K562 (cell line): Measurements from ENCODE around the gene CEBPA. TPM values are rescaled to one million over a fixed set of nuclear protein-coding genes. Genes with fewer than 3 reads are reported as not detected.

Experiments used
- ATAC-seq: fragments of 200-7000 bp; cut with Tn5 transposase; 3 replicates; pipeline ENCODE4 v1.9.1; 2020; ENCODE audit warnings: moderate library complexity
- BruUV-seq: library from RNA; stranded (reverse); fragments of 400-500 nt; replicated peaks from 2 replicates; lab custom pipeline; 2021; lab: Mats Ljungman, UMichigan
- CTCF ChIA-PET: fragments of 300-600 bp; formaldehyde crosslinking; extraction: SDS; loops from one replicate; lab custom pipeline; 2021; ENCODE audit warnings: low intra/inter-chr PET ratio; lab: Yijun Ruan, JAX
- POLR2A ChIA-PET: fragments of 300-600, 350-650 bp; sonication (Branson Sonifier 250); formaldehyde crosslinking; extraction: SDS; loops from one replicate; lab custom pipeline; 2021; ENCODE audit warnings: antibody characterized with exemption, inconsistent platforms; lab: Yijun Ruan, JAX
- DNase-seq, 4 experiments: peaks; one replicate each; pipeline versions ENCODE4 v3.0.0 to v3.0.0-alpha.2; 2011 to 2018; ENCODE audit warnings: low spot score in 3 of 4, mixed read lengths in 3 of 4; ENCODE audit errors: extremely low read depth in 1 of 4
- FAIRE-seq: peaks from 2 replicates; lab custom pipeline; 2011; peaks lifted over from hg19 to GRCh38; lab: Jason Lieb, UNC
- H2AFZ ChIP-seq: 2 replicates; pipeline ENCODE4 v1.6.0; 2011; ENCODE audit warnings: low read depth, low read length, control low read depth, inconsistent platforms
- H3K27ac ChIP-seq: fragments of 200-600 bp; 3 replicates; pipeline ENCODE4 v1.8.0; 2011; ENCODE audit warnings: low read depth, mild to moderate bottlenecking, control low read depth, inconsistent platforms, low read length, moderate library complexity, mixed read lengths; ENCODE audit errors: extremely low read depth
- H3K27me3 ChIP-seq, 2 experiments: fragments of 300-600 bp in 1 of 2; 2 replicates in 1 of 2; 3 replicates in 1 of 2; pipeline versions ENCODE4 v1.6.0 to v1.8.0; 2011; ENCODE audit warnings: inconsistent platforms in 2 of 2, low read length in 2 of 2, mild to moderate bottlenecking in 1 of 2, mixed read lengths in 1 of 2, moderate library complexity in 1 of 2; ENCODE audit not compliant: control insufficient read depth in 2 of 2, insufficient read depth in 2 of 2
- H3K36me3 ChIP-seq: fragments of 300-600 bp; 3 replicates; pipeline ENCODE4 v1.8.0; 2011; ENCODE audit warnings: mild to moderate bottlenecking, low read length, inconsistent platforms; ENCODE audit not compliant: control insufficient read depth, insufficient read depth
- H3K4me1 ChIP-seq, 2 experiments: fragments of 200-600 bp in 1 of 2; replicated peaks in 1 of 2; 2 replicates in 1 of 2; 3 replicates in 1 of 2; pipeline versions ENCODE4 v1.5.1 to v1.8.0; 2011; ENCODE audit warnings: inconsistent platforms in 2 of 2, low read length in 2 of 2, mild to moderate bottlenecking in 1 of 2, mixed read lengths in 1 of 2, moderate library complexity in 1 of 2; ENCODE audit not compliant: control insufficient read depth in 2 of 2, insufficient read depth in 2 of 2
- H3K4me2 ChIP-seq: 2 replicates; pipeline ENCODE4 v1.6.1; 2011; ENCODE audit warnings: low read length, control low read depth, inconsistent platforms, mixed read lengths; ENCODE audit not compliant: insufficient read depth
- H3K4me3 ChIP-seq: fragments of 200-600 bp; sonication (generic), shearing (Covaris generic); 2 replicates; pipeline ENCODE4 v1.5.1; 2016; ENCODE audit warnings: control low read depth, inconsistent platforms
- H3K79me2 ChIP-seq: fragments of 200-600 bp; 3 replicates; pipeline ENCODE4 v1.8.0; 2011; ENCODE audit warnings: low read length, inconsistent platforms; ENCODE audit not compliant: control insufficient read depth, insufficient read depth
- H3K9ac ChIP-seq, 2 experiments: 2 replicates each; pipeline versions ENCODE4 v1.6.0 to v1.6.1; 2011; ENCODE audit warnings: low read depth in 2 of 2, low read length in 2 of 2, control low read depth in 1 of 2, inconsistent platforms in 1 of 2, mild to moderate bottlenecking in 1 of 2, mixed read lengths in 1 of 2; ENCODE audit not compliant: insufficient read depth in 1 of 2
- H3K9me1 ChIP-seq: one replicate; pipeline ENCODE4 v1.6.0; 2011; ENCODE audit warnings: inconsistent platforms, mild to moderate bottlenecking, low read length, moderate library complexity; ENCODE audit not compliant: control insufficient read depth, insufficient read depth
- H3K9me3 ChIP-seq: replicated peaks from 2 replicates; pipeline ENCODE4 v1.5.1; 2011; ENCODE audit warnings: low read depth, low read length, inconsistent platforms; ENCODE audit not compliant: control insufficient read depth, insufficient read depth
- H4K20me1 ChIP-seq: replicated peaks from 2 replicates; pipeline ENCODE4 v1.6.1; 2011; ENCODE audit warnings: low read length, inconsistent platforms, mixed read lengths; ENCODE audit not compliant: control insufficient read depth, insufficient read depth
- PHF21A ChIP-seq: fragments of 450-650 bp; IDR thresholded peaks from 2 replicates; pipeline ENCODE4 v1.6.1; 2017; ENCODE audit warnings: low read depth, borderline replicate concordance
- RFX1 ChIP-seq: fragments of 450-650 bp; IDR thresholded peaks from 2 replicates; pipeline ENCODE4 v1.6.1; 2016; ENCODE audit warnings: mild to moderate bottlenecking, moderate library complexity
- XRCC5 ChIP-seq: fragments of 200-400 bp; formaldehyde crosslinking; IDR thresholded peaks from 2 replicates; pipeline ENCODE4 v1.6.1; 2017; ENCODE audit warnings: low read depth, mild to moderate bottlenecking, low read length
- ZC3H8 ChIP-seq: fragments of 450-650 bp; IDR thresholded peaks from 2 replicates; pipeline ENCODE4 v1.6.1; 2017
- ZNF121 ChIP-seq: sonication (generic); formaldehyde crosslinking; conservative IDR thresholded peaks from 2 replicates; pipeline ENCODE4 v1.8.0; 2022; ENCODE audit warnings: missing genetic modification reagents
- ZNF512 ChIP-seq: IDR thresholded peaks from 2 replicates; pipeline ENCODE4 v1.6.1; 2016; ENCODE audit warnings: missing genetic modification characterization, missing compliant biosample characterization
- WGBS: fragments of 100-300 bp; shearing (Covaris generic); methylation state at CpG from one replicate; pipeline ENCODE4 v1.1.6; 2016; ENCODE audit warnings: low coverage, mixed read lengths; ENCODE audit not compliant: insufficient coverage; ENCODE audit errors: missing lambda C conversion rate; 5-methylcytosine and 5-hydroxymethylcytosine counted together
- in situ Hi-C: fragments of 300-500 bp; cut with MboI; formaldehyde crosslinking; loops from 4 replicates; pipeline ENCODE4 v1.15.0; 2018; ENCODE audit warnings: inconsistent platforms, mixed read lengths
- intact Hi-C: fragments of 100-400 bp; cut with micrococcal nuclease; formaldehyde crosslinking; loops from 2 replicates; pipeline ENCODE4 v1.14.2; 2022
- polyA plus RNA-seq, 8 experiments: library from polyadenylated mRNA; depleted of rRNA in 4 of 8; stranded (reverse) in 5 of 8; unstranded in 3 of 8; fragments of >200 nt; fragmentation: Nextera tagmentation in 2 of 8; fragmentation: Illumina TruSeq in 1 of 8; extraction: Ambion mirVana in 2 of 8; extraction: Trizol in 1 of 8; gene quantifications; 2 replicates each; pipeline versions ENCODE4 v1.2.1 to v1.2.3, GENCODE V29; 2011 to 2014; ENCODE audit warnings: inconsistent platforms in 1 of 8, missing spikeins in 1 of 8
- total RNA-seq, 7 experiments: library from RNA; depleted of rRNA in 6 of 7; stranded (reverse); fragments of >200 nt in 6 of 7; fragmentation: Illumina TruSeq in 2 of 7; extraction: Trizol in 2 of 7; gene quantifications; 2 replicates each; pipeline versions ENCODE4 v1.2.1 to v1.2.3, GENCODE V29; 2011 to 2021; ENCODE audit warnings: low replicate concordance in 1 of 7

Gene CEBPA
- total and polyA plus RNA-seq, 9 of the 15 experiments (the other 6 are each of a cell fraction or from before 2014, with no cell fraction given) = 0.03 to 0.59 (median 0.15) TPM; not detected in 2

GRCh38 chr19:33306853-33307792 is 4.8 kb upstream of the CEBPA start:
- Histone ChIP-seq H3K4me1 (peaks cover 6 to 23% of the 10 kb centered on the region in 2 experiments; a peak in 3 of 5 replicates), H2AFZ (no peak overlapping the region), H3K9me3 (no peaks in the 10 kb centered on the region), H3K27me3 (peaks cover 4 to 46% of the 10 kb centered on the region in 2 experiments; a peak in 4 of 5 replicates), H3K27ac (no peak overlapping the region), H3K9ac (no peak overlapping the region), H3K79me2 (no peaks in the 10 kb centered on the region), H3K9me1 (no peaks in the 10 kb centered on the region), H3K4me2 (no peak overlapping the region), H4K20me1 (peaks cover 19% of the 10 kb centered on the region), H3K36me3 (no peaks in the 10 kb centered on the region), H3K4me3 (no peak overlapping the region)
- ATAC-seq (no peak), DNase-seq (no peak), FAIRE-seq (no peak)
- POLR2A ChIA-PET = interaction anchor here (0.6 kb wide), 1 partner anchor 305 kb away, joined by 3 read pairs; no protein-coding TSS in a partner anchor
- WGBS = 2% methylated on average over 11 of the region's 12 CpGs
- TF ChIP-seq ZC3H8 (no peak), XRCC5 (no peak), ZNF512 (tag) (peak; percentile 92), ZNF121 (CRISPR knock-in tag) (0 out of 2 replicates have a peak, but pooled peaks have one; percentile 11), RFX1 (no peak), PHF21A (no peak)
- no TSS peak for BruUV-seq
- intact Hi-C loops = no loop called here
- in situ Hi-C loops = no loop called here
- CTCF ChIA-PET = no interaction called here
